Hepatocyte (in vitro differentiated cells): ENCODE measurements around the gene FAM83B.

Source experiments
- CTCF ChIP-seq: fragments of 200-600 bp; sonication (generic); IDR thresholded peaks from 2 replicates; pipeline ENCODE4 v1.5.1; 2016; ENCODE audit warnings: antibody characterized with exemption, mild to moderate bottlenecking; ENCODE audit not compliant: poor library complexity
- EZH2 ChIP-seq: fragments of 200-600 bp; sonication (generic); IDR thresholded peaks from 2 replicates; pipeline ENCODE4 v1.6.1; 2016; ENCODE audit warnings: antibody characterized with exemption, mild to moderate bottlenecking, borderline replicate concordance
- EZH2phosphoT487 ChIP-seq: fragments of 200-600 bp; sonication (generic); IDR thresholded peaks from one replicate; pipeline ENCODE4 v1.6.1; 2018; ENCODE audit warnings: antibody characterized with exemption, mild to moderate bottlenecking, low read depth, moderate library complexity; ENCODE audit not compliant: unreplicated experiment, severe bottlenecking

DNA sequence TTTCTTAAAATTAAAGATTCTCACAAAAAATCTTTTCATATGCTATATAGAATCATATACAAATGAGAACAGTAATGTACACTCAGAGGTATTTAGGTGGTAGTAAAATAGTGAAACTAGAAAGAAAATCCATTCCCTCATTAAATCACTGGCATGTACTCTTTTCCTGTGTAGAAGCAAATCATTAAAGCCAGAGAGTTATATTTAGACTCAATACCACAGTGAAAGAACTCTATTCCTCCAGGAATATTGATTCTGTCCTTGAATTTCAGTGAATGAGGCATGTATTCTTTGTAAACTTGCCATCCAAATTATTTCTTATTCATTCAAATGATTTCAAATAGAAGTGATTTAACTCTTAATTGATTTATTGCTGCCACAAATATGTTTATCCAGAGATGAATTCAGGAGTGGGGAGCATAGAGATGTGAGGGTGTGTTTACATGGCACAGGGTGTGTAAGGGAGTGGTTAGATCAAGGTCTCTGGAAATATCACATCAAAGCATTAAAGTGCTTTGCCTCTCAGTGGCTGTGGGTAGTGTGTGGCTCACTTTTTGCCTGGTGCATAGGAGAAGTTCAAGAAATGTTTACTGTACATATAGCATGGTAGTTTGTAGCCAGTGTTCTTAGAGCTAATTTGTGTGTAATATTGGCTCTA lies 141.2 kb downstream of the FAM83B start:
- TF ChIP-seq CTCF = no peak
- TF ChIP-seq EZH2 = no peak
- no peak for TF ChIP-seq EZH2phosphoT487
